Prostate gland (tissue), 2 donors: Measurements from ENCODE around the gene FABP2. TPM values are rescaled to one million over a fixed set of nuclear protein-coding genes. Genes with fewer than 3 reads are reported as not detected.

Experiments used
- DNase-seq: peaks from one replicate; pipeline ENCODE4 v3.0.0-alpha.2; 2019; ENCODE audit warnings: low spot score
- H3K27ac ChIP-seq, 2 donors: fragments of 200-600 bp; sonication (generic); 2 replicates each; pipeline ENCODE4 v1.5.1; 2017 to 2019
- H3K27me3 ChIP-seq: fragments of 200-600 bp; sonication (generic); replicated peaks from 2 replicates; pipeline ENCODE4 v1.5.1; 2019; ENCODE audit not compliant: insufficient read depth
- H3K36me3 ChIP-seq, 2 donors: fragments of 200-600 bp; sonication (generic); 1 replicate in 1 of 2; 2 replicates in 1 of 2; pipeline versions ENCODE4 v1.5.1 to v1.8.1; 2017 to 2019
- H3K4me1 ChIP-seq: fragments of 200-600 bp; sonication (generic); replicated peaks from 2 replicates; pipeline ENCODE4 v1.5.1; 2019
- H3K4me3 ChIP-seq, 2 donors: fragments of 200-600 bp; sonication (generic); 2 replicates each; pipeline ENCODE4 v1.5.1; 2017 to 2019
- H3K9me3 ChIP-seq: fragments of 200-600 bp; sonication (generic); 2 replicates; pipeline ENCODE4 v1.5.1; 2017
- POLR2A ChIP-seq: fragments of 450-650 bp; IDR thresholded peaks from one replicate; pipeline ENCODE4 v1.6.1; 2016; ENCODE audit warnings: antibody characterized with exemption, mild to moderate bottlenecking
- POLR2AphosphoS5 ChIP-seq: sonication (generic); formaldehyde crosslinking; IDR thresholded peaks from one replicate; pipeline ENCODE4 v1.6.1; 2017; ENCODE audit warnings: antibody characterized with exemption
- WGBS: methylation state at CpG from one replicate; pipeline ENCODE4 v1.1.5; 2018; 5-methylcytosine and 5-hydroxymethylcytosine counted together
- intact Hi-C: fragments of 100-400 bp; cut with DNase I; formaldehyde crosslinking; loops from one replicate; pipeline ENCODE4 v1.14.2; 2022
- small RNA-seq, 2 donors: library from RNA; depleted of rRNA; stranded (forward); fragments of <200 nt; gene quantifications; one replicate each; pipeline ENCODE3, GENCODE V24; 2016
- total RNA-seq, 2 donors: library from RNA; depleted of rRNA; stranded (reverse); fragments of >200 nt; gene quantifications; one replicate each; pipeline ENCODE4 v1.1.0, GENCODE V29; 2016
- TF ChIP-seq, protein P1 (sequence below), 4 experiments: fragments of 200-600 bp in 2 of 4; fragments of 450-650 bp in 2 of 4; sonication (generic) in 2 of 4; IDR thresholded peaks; 1 replicate in 3 of 4; 2 replicates in 1 of 4; pipeline ENCODE4 v1.5.1; 2016 to 2019; ENCODE audit warnings: antibody characterized with exemption in 4 of 4, mild to moderate bottlenecking in 2 of 4, moderate library complexity in 2 of 4

FABP2 gene
- total RNA-seq, 2 donors from 2014 or later: not detected

DNA sequence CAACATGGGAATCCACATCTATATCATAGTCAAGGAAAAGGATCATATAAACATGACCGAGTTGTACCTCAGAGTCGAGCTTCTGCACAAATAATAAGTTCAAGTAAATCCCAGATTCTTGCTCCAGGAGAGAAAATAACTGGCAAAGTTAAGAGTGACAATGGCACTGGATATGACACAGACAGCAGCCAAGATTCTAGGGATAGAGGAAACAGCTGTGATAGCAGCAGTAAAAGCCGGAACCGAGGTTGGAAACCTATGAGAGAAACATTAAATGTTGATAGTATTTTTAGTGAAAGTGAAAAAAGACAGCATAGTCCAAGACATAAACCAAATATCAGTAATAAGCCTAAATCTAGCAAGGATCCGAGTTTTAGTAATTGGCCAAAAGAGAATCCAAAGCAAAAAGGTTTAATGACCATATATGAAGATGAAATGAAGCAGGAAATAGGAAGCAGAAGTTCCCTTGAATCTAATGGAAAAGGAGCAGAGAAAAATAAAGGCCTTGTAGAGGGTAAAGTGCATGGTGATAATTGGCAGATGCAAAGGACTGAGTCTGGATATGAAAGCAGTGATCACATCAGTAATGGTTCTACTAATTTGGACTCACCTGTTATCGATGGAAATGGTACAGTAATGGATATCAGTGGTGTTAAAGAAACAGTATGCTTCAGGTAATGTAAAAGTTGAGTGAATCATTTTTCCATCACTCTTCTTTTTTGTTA is 50.4 kb downstream of the FABP2 start:
- no peak overlapping the region for H3K4me3 ChIP-seq
- 86% methylated on average over 6 of the region's 6 CpGs for WGBS
- no peaks in the 10 kb centered on the region for H3K36me3 ChIP-seq
- H3K4me1 ChIP-seq: no peaks in the 10 kb centered on the region
- no peak for DNase-seq
- no peaks in the 10 kb centered on the region for H3K27me3 ChIP-seq
- TF ChIP-seq POLR2AphosphoS5 (no peak), POLR2A (no peak)
- TF ChIP-seq, protein P1, sequence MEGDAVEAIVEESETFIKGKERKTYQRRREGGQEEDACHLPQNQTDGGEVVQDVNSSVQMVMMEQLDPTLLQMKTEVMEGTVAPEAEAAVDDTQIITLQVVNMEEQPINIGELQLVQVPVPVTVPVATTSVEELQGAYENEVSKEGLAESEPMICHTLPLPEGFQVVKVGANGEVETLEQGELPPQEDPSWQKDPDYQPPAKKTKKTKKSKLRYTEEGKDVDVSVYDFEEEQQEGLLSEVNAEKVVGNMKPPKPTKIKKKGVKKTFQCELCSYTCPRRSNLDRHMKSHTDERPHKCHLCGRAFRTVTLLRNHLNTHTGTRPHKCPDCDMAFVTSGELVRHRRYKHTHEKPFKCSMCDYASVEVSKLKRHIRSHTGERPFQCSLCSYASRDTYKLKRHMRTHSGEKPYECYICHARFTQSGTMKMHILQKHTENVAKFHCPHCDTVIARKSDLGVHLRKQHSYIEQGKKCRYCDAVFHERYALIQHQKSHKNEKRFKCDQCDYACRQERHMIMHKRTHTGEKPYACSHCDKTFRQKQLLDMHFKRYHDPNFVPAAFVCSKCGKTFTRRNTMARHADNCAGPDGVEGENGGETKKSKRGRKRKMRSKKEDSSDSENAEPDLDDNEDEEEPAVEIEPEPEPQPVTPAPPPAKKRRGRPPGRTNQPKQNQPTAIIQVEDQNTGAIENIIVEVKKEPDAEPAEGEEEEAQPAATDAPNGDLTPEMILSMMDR (IDR thresholded peaks at IDR 0.05): no peak
- H3K27ac ChIP-seq: no peak overlapping the region
- intact Hi-C loops: no loop called here
- H3K9me3 ChIP-seq: no peaks in the 10 kb centered on the region

- no peak for DNase-seq
- 53% methylated on average over 3 of the region's 3 CpGs for WGBS
- Histone ChIP-seq H3K27me3 (no peaks in the 10 kb centered on the region), H3K4me3 (no peak overlapping the region), H3K36me3 (no peaks in the 10 kb centered on the region), H3K27ac (no peak overlapping the region), H3K4me1 (no peaks in the 10 kb centered on the region), H3K9me3 (no peaks in the 10 kb centered on the region)
- TF ChIP-seq, protein P1 (IDR thresholded peaks at IDR 0.05): no peak
- no peak for TF ChIP-seq POLR2A
- TF ChIP-seq POLR2AphosphoS5: no peak
- intact Hi-C loops: no loop called here
Measured at GRCh38 chr4:119268466-119268865, 53.5 kb downstream of the FABP2 start.

Small RNAs within 50 kb of the gene (small RNA-seq; reads per million reads assigned to genes)
- 0 reads per million in 2 donors for gene RNU4-33P

Other genes starting within 250 kb of the FABP2 start
- 1 to 10 TPM; 2.1 to 5.5 TPM for gene MYOZ2, start 186.3 kb downstream of the FABP2 start, total RNA-seq
- 10 to 100 TPM; 33.9 to 41.8 TPM for gene USP53, start 109.4 kb downstream of the FABP2 start, total RNA-seq